ENCODE data around the gene ATG101.

ATG101 gene

GRCh38 chr12:52042706-52043385 is 26.9 kb upstream of the ATG101 start:
- no peak for DNase-seq

GRCh38 chr12:52043386-52044212 is 26.2 kb upstream of the ATG101 start:
- no peak for DNase-seq

DNA sequence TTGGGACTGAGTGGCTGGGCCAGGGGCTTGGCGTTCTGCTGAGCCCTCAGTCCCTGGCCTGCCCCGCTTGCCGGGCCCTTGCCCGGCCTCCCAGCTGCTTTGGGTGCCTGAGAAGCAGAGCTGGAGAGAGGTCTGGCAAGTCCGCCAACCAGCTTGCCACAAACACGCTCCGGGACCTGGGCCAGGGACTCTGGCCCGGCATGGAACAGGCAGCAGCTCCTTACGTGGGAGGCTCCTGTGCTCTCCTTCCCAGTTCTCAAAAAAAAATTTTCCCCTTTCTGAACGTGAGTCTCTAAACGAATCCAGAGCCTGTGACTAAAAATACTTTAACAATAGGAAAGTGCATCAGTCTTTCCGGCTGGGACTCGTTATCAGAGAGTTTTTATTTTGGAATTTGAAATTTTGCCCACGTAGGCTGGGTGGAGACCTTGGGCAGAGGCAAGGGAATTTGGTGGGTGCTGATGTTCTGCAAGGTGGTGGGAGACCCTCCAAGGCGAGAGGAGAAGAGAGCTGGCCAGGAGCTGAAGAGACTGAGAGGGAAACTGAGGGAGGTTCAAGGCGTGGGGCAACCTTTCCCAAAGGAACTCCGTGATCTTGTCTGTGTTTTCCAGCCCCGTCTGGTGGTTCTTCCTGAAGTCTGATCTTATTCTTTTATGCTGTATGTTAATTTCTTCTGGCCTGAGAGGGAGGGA is 25.3 kb upstream of the ATG101 start:
- peak; percentile 58 to 84 for DNase-seq

GRCh38 chr12:52045794-52046199 is 24.0 kb upstream of the ATG101 start:
- no peak for DNase-seq

GRCh38 chr12:52046859-52047258 is 22.9 kb upstream of the ATG101 start:
- no peak for DNase-seq

DNA sequence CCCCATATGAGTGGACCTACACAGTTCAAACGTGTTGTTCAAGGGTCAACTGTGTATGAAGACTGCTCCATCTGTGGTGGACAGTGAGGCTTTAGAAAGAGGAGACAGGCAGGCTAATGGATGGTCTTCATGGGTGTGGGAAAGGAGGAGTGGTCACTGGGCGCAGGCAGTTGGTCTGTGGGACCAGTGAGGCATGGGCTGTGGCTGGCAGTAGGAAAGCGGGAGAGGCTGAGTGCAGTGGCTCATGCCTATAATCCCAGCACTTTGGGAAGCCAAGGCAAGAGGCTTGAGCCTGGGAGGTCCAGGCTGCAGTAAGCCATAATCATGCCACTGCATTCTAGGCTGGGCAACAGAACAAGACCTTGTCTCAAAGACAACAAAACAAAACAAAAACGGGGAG is 20.5 kb upstream of the ATG101 start:
- no peak for DNase-seq

- DNase-seq: no peak
Measured at GRCh38 chr12:52049688-52050087, 20.1 kb upstream of the ATG101 start.

GRCh38 chr12:52050116-52050757 is 19.5 kb upstream of the ATG101 start:
- no peak for DNase-seq

DNA sequence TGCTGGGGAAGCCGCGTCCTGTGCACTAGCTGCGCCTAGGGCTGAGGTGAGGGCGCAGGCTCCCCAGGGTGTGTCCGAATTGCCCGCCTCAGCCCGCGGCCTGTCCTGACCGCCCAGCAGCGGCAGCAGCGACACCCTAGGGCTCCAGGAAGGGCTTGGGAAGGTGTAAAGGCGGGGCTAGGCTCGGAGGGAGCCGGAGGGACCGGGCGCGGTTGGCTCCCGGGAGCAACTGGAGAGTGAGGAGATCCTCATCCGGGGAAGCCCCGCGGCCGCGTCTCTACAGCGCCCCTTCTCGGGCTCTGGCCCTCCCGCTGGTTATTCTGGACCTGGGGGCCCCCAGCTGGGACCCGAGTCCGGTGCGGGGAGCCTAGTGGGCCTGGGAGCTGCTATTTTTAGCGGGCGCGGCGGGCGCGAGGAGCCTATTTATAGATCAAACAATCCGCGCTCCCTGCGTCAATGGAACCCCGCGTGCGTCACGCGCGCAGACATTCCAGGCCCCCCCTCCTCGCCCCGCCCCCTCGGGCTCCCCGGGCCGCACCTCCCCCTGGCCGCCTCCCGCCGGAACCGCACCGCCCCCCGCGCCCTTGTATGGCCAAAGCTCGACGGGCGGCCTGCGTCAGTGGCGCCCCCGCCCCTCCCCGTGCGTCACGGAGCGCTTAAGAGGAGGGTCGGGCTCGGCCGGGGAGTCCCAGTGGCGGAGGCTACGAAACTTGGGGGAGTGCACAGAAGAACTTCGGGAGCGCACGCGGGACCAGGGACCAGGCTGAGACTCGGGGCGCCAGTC is 18.8 kb upstream of the ATG101 start, which contains the start of gene NR4A1:
NR4A1 (plus strand) TSS at position 685 of the 784 bp plus-strand sequence. CDS start 2,887 bp downstream, outside the sequence.
- peak; percentile 74 to 89 for DNase-seq

DNA sequence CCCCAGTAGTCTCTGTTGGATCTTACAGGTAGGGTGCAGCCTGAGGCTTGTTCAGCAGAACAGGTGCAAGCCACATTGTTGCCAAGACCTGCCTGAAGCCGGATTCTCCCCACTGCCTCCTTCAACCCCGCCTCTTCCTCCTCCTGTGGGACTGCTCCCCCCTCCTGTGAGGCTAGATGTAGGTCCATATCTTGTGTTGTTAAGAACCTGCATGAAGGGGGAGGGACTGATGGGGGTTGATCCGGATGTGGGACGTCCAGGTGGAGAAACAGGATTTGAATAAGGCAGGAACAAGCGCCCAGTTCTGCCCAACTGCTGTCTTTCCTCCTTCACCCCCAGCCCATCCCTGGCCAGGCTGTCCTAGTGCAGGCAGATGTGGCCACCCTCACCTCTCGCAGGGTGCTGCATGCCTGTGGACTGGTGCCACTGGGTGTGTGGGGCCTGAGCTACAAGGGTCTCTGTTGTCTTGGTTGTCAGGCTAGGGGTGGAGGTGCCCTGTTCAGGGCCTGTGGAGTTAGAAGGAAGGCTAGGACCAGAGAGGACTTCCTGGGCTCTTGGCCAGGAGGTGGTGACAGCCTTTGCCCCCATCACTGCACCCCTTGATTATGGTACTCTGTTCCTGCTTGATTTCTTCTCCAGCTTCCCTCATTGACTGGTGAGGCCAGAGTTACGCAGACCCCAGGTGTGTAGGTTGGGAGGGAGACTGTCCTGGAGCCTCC is 17.2 kb upstream of the ATG101 start:
- DNase-seq: no peak

- no peak for DNase-seq
Measured at GRCh38 chr12:52053536-52054209, 16.1 kb upstream of the ATG101 start.

DNA sequence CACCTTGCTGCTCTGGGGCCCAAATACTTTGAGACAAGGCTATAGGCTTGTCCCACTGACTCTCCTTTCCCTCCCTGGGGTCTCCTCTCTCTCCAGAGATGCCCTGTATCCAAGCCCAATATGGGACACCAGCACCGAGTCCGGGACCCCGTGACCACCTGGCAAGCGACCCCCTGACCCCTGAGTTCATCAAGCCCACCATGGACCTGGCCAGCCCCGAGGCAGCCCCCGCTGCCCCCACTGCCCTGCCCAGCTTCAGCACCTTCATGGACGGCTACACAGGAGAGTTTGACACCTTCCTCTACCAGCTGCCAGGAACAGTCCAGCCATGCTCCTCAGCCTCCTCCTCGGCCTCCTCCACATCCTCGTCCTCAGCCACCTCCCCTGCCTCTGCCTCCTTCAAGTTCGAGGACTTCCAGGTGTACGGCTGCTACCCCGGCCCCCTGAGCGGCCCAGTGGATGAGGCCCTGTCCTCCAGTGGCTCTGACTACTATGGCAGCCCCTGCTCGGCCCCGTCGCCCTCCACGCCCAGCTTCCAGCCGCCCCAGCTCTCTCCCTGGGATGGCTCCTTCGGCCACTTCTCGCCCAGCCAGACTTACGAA is 15.4 kb upstream of the ATG101 start:
- no peak for DNase-seq

DNA sequence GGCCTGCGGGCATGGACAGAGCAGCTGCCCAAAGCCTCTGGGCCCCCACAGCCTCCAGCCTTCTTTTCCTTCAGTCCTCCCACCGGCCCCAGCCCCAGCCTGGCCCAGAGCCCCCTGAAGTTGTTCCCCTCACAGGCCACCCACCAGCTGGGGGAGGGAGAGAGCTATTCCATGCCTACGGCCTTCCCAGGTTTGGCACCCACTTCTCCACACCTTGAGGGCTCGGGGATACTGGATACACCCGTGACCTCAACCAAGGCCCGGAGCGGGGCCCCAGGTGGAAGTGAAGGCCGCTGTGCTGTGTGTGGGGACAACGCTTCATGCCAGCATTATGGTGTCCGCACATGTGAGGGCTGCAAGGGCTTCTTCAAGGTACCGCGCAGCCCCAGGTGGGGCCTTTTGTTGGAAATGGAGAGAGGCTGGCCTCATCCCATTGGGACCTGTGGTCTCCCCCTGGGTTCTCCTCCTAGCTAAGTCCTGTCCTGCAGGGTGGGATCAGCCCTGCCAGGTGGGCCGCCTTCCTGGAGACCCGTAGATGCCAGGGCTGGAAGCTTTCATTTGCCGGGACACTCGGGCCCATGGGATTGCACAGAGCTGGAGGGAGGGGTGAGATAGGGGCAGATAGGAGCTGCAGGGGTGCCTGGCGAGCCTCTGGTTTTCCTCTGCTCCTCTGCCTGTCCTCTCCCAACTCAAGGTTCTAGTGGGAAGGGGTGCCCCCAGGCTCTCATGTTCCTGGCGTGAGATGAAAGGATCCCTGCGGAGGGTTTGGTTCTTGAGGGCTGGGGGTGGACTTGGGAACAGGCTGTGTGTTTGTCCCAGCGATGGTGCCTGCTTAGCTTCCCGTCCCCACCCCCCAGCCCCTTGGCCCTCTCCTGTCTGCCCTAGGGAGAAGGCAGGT is 14.7 kb upstream of the ATG101 start:
- DNase-seq: no peak

GRCh38 chr12:52055731-52056711 is 13.8 kb upstream of the ATG101 start:
- no peak for DNase-seq

DNA sequence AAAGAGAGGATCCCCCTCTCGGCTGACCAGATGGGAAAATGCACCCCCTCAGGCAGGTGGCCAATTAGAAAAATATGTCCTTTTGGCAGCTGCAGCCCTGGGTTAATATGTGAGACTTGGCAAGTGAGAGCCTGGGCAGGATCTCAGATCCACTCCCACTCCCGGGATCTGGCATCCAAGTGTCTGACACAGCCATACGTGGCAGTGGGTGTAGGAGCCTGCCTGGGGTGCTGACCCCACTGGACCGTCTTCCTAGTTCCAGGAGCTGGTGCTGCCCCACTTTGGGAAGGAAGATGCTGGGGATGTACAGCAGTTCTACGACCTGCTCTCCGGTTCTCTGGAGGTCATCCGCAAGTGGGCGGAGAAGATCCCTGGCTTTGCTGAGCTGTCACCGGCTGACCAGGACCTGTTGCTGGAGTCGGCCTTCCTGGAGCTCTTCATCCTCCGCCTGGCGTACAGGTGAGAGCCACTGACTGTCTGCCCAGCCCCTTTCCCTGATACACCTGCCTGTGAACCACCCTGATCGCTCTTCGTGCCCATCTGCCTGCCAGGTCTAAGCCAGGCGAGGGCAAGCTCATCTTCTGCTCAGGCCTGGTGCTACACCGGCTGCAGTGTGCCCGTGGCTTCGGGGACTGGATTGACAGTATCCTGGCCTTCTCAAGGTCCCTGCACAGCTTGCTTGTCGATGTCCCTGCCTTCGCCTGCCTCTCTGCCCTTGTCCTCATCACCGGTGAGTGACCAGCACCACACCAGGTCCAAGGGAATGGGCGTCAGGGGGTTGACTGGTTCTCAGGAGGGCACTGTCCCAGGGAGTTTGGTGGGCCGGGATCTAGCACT is 12.8 kb upstream of the ATG101 start:
- DNase-seq: peak in 1 of 2 experiments; percentile 57

DNA sequence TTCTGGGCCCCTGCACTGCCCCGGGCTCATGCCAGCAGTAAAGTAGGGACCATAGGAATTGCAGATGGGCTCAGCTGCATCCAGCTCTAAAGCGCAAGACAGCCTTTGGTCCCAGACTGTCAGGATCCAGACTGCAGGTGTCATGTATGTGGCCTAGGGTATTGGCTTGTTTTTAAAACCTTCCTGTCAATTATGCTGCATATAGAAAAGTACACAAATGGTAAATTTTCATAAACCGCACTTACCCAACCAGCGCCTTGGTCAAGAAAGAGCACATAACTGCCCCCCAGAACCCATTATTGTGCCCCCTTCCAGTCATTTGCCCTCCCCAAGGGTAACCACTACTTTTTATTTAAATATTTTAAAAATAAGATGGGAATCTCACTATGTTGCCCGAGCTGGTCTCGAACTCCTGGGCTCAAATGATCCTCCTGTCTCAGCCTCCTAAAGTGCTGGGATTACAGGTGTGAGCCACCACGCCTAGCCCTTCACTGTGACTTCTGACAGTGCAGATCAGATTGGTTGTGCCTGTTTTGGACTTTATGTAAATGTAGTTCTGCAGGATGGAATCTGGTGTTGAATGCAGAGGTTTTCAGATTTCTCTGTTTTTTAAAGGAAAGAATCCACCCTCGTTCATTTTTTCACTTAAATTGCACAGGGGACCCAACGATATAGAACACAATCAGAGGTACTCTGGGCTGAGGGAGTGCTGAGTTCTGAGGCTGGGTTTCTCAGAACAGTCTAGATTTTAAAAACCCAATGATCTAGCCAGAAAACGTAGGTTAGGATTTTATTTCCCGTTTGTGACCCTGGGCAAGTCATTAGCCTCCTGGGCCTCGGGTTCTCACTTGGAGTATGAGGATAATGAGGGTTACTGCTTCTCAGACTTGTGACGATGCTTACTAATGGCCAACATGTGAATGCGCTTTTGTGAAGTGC is 11.9 kb upstream of the ATG101 start:
- no peak for DNase-seq
